Immature natural killer cell (primary cell): ENCODE measurements around the gene TMEFF1. TPM values are rescaled to one million over a fixed set of nuclear protein-coding genes. Genes with fewer than 3 reads are reported as not detected.

Experiments
- DNase-seq, 3 donors: peaks; one replicate each; pipeline ENCODE4 v3.0.0; 2022; ENCODE audit warnings: mixed read lengths in 1 of 3
- H3K27ac Mint-ChIP-seq, 6 donors: one replicate each; pipeline ENCODE4 v1.8.0; 2020; ENCODE audit warnings: mixed read lengths in 6 of 6, mild to moderate bottlenecking in 5 of 6, inconsistent platforms in 4 of 6, moderate library complexity in 3 of 6
- H3K27me3 Mint-ChIP-seq, 3 donors: one replicate each; pipeline ENCODE4 v1.8.0; 2020 to 2021; ENCODE audit warnings: low read depth in 3 of 3, mild to moderate bottlenecking in 3 of 3, mixed read lengths in 3 of 3, moderate library complexity in 3 of 3, inconsistent platforms in 1 of 3
- H3K36me3 Mint-ChIP-seq, 3 donors: one replicate each; pipeline ENCODE4 v1.8.0; 2020; ENCODE audit warnings: mixed read lengths in 3 of 3, inconsistent platforms in 2 of 3, mild to moderate bottlenecking in 2 of 3
- H3K4me1 Mint-ChIP-seq, 2 donors: one replicate each; pipeline ENCODE4 v1.8.0; 2020; ENCODE audit warnings: inconsistent platforms in 2 of 2, mild to moderate bottlenecking in 2 of 2, mixed read lengths in 2 of 2, moderate library complexity in 1 of 2
- H3K4me3 Mint-ChIP-seq, 5 donors: one replicate each; pipeline ENCODE4 v1.8.0; 2020; ENCODE audit warnings: mild to moderate bottlenecking in 5 of 5, mixed read lengths in 5 of 5, inconsistent platforms in 3 of 5, moderate library complexity in 3 of 5
- H3K9me3 Mint-ChIP-seq, 6 donors: one replicate each; pipeline ENCODE4 v1.8.0; 2020; ENCODE audit warnings: mild to moderate bottlenecking in 6 of 6, mixed read lengths in 6 of 6, inconsistent platforms in 4 of 6, moderate library complexity in 3 of 6
- polyA plus RNA-seq, 3 donors: library from polyadenylated mRNA; unstranded; fragments of 300-500 nt; fragmentation: Illumina TruSeq; gene quantifications; one replicate each; pipeline ENCODE4 v1.2.3, GENCODE V29; 2021

The TMEFF1 gene
- polyA plus RNA-seq, 3 donors from 2014 or later = not detected

DNA sequence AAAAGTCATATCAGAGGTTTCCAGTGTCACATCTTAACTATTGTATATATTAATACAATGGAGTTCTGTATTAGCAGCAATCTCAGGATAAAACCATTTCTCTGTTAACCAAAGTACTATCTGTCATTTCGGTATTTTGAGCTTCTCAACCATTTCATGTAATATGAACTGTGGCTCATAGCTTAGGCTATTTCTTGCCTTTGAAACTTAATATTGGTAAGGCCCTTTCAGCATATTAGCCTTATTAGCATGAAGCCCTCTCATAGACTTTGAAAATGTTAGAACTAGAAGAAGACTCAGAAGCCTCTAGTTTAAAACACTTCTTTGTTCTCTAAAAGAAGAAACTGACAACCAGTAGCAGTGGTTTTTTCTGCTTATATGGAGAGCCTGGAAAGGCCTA lies 105.7 kb downstream of the TMEFF1 start:
- Mint-ChIP-seq H3K9me3 (no peaks in the 10 kb centered on the region), H3K4me1 (no peaks in the 10 kb centered on the region), H3K27me3 (peaks cover 0 to 4% (median 0%) of the 10 kb centered on the region in 3 donors), H3K36me3 (peaks cover 0 to 3% (median 0%) of the 10 kb centered on the region in 3 donors), H3K4me3 (no peak overlapping the region), H3K27ac (no peak overlapping the region)
- DNase-seq = no peak

- H3K27me3 Mint-ChIP-seq = peaks cover 0 to 4% (median 0%) of the 10 kb centered on the region in 3 donors
- DNase-seq = no peak
- no peak overlapping the region for H3K4me3 Mint-ChIP-seq
- H3K36me3 Mint-ChIP-seq = peaks cover 0 to 3% (median 0%) of the 10 kb centered on the region in 3 donors
- H3K4me1 Mint-ChIP-seq = no peaks in the 10 kb centered on the region
- H3K27ac Mint-ChIP-seq = no peak overlapping the region
- H3K9me3 Mint-ChIP-seq = no peaks in the 10 kb centered on the region
These were observed 106.7 kb downstream of the TMEFF1 start for GRCh38 chr9:100579665-100580064.

GRCh38 chr9:100580257-100580656 lies 107.3 kb downstream of the TMEFF1 start:
- Mint-ChIP-seq H3K27ac (no peak overlapping the region), H3K36me3 (peaks cover 0 to 3% (median 0%) of the 10 kb centered on the region in 3 donors), H3K27me3 (peaks cover 0 to 4% (median 0%) of the 10 kb centered on the region in 3 donors), H3K4me1 (no peaks in the 10 kb centered on the region), H3K4me3 (no peak overlapping the region), H3K9me3 (no peaks in the 10 kb centered on the region)
- DNase-seq = no peak

DNA sequence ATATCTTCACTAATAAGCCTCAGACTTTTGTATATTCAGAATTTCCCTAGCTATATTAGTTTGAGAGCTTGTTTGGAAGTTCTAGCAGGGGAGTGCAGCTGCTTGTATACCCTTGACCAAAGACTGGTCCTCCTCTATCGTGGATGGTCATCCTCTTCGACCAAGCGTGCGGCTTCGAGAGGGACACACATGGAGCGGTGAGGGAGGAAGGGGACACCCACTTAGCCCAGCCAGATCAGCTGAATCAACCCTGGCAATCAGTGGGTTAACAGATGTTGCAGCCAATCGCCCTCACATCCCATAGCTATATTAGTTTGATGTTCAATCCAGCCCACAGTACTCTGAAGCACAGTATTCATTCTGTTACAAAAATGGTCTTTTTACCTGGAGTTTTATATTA lies 108.1 kb downstream of the TMEFF1 start:
- DNase-seq = no peak
- H3K4me1 Mint-ChIP-seq = no peaks in the 10 kb centered on the region
- H3K27me3 Mint-ChIP-seq = peaks cover 0 to 4% (median 0%) of the 10 kb centered on the region in 3 donors
- H3K36me3 Mint-ChIP-seq = peaks cover 0 to 3% (median 0%) of the 10 kb centered on the region in 3 donors
- H3K27ac Mint-ChIP-seq = no peak overlapping the region
- H3K4me3 Mint-ChIP-seq = no peak overlapping the region
- H3K9me3 Mint-ChIP-seq = no peaks in the 10 kb centered on the region

GRCh38 chr9:100581661-100582060 lies 108.7 kb downstream of the TMEFF1 start:
- no peak for DNase-seq
- Mint-ChIP-seq H3K4me3 (no peak overlapping the region), H3K27me3 (peaks cover 0 to 4% (median 0%) of the 10 kb centered on the region in 3 donors), H3K36me3 (peaks cover 0 to 3% (median 0%) of the 10 kb centered on the region in 3 donors), H3K27ac (no peak overlapping the region), H3K9me3 (no peaks in the 10 kb centered on the region), H3K4me1 (no peaks in the 10 kb centered on the region)

- no peaks in the 10 kb centered on the region for H3K4me1 Mint-ChIP-seq
- peaks cover 0 to 4% (median 0%) of the 10 kb centered on the region in 3 donors for H3K27me3 Mint-ChIP-seq
- H3K4me3 Mint-ChIP-seq = no peak overlapping the region
- no peak overlapping the region for H3K27ac Mint-ChIP-seq
- DNase-seq = no peak
- peaks cover 0 to 3% (median 0%) of the 10 kb centered on the region in 3 donors for H3K36me3 Mint-ChIP-seq
- no peaks in the 10 kb centered on the region for H3K9me3 Mint-ChIP-seq
These were observed 110.3 kb downstream of the TMEFF1 start for GRCh38 chr9:100583014-100583802.

DNA sequence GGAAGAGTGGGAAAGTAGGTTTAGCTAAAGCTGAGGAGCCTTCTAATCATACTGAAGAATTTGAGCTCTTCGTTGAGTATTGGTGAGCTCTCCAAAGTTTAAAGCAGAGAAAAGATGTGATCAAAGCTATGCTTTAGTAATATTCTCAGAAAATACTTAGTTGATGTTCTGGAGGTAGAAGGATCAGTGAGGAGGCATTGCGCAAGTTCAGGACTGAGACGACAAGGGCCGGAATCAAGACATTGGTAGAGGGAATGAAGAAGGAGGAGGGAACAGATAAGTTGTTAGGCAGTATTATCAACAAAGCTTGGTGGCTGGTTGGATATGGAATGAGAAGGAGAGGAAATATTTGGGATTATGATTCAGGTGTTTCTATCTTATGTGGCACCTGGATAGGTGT lies 112.0 kb downstream of the TMEFF1 start:
- Mint-ChIP-seq H3K27me3 (peaks cover 0 to 4% (median under 1%) of the 10 kb centered on the region in 3 donors), H3K4me3 (no peak overlapping the region), H3K36me3 (peaks cover 0 to 3% (median 0%) of the 10 kb centered on the region in 3 donors), H3K4me1 (no peaks in the 10 kb centered on the region), H3K9me3 (no peaks in the 10 kb centered on the region), H3K27ac (no peak overlapping the region)
- DNase-seq = no peak

DNA sequence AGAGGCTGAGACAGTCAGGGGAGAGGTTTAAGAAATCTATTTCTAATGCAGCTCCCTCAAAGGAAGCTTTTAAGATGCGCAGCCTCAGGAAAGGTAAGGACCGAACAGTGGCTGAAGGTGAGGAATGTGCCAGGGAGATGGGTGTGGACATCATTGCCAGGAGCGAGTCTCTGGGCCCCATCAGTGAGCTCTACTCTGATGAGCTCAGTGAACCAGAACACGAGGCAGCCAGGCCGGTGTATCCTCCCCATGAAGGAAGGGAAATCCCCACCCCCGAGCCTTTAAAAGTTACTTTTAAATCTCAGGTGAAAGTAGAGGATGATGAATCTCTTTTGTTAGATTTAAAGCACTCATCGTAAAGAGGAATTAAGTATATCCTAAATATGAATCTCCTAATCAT lies 113.1 kb downstream of the TMEFF1 start:
- no peaks in the 10 kb centered on the region for H3K4me1 Mint-ChIP-seq
- DNase-seq = no peak
- H3K4me3 Mint-ChIP-seq = no peak overlapping the region
- peaks cover 0 to 4% (median 3%) of the 10 kb centered on the region in 3 donors for H3K27me3 Mint-ChIP-seq
- H3K9me3 Mint-ChIP-seq = no peaks in the 10 kb centered on the region
- peaks cover 0 to 3% (median 0%) of the 10 kb centered on the region in 3 donors for H3K36me3 Mint-ChIP-seq
- no peak overlapping the region for H3K27ac Mint-ChIP-seq

GRCh38 chr9:100587375-100587774 lies 114.4 kb downstream of the TMEFF1 start:
- no peaks in the 10 kb centered on the region for H3K9me3 Mint-ChIP-seq
- no peak for DNase-seq
- H3K4me3 Mint-ChIP-seq = no peak overlapping the region
- peaks cover 0 to 2% (median 0%) of the 10 kb centered on the region in 3 donors for H3K36me3 Mint-ChIP-seq
- H3K27ac Mint-ChIP-seq = no peak overlapping the region
- H3K27me3 Mint-ChIP-seq = peaks cover 0 to 3% (median under 1%) of the 10 kb centered on the region in 3 donors
- H3K4me1 Mint-ChIP-seq = no peaks in the 10 kb centered on the region

DNA sequence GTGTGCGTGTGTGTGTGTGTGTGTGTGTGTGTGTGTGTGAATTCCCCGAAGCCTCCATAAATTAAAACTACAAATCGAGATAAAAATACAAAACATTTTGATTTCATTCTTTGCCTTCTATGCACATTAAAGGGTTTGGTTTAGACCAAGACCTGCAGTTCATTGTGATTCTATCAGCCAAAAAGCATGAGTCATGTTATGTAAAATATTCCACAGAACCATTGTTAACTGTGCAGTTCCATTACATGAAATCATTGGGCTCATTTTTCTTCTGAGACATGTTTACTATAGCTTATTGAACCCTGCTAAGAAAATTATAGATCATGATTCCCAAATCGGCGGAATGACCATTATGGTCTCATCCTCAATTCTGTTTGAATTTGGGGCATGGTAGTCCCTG lies 116.6 kb downstream of the TMEFF1 start:
- Mint-ChIP-seq H3K27me3 (peaks cover 0 to 3% (median 0%) of the 10 kb centered on the region in 3 donors), H3K27ac (no peak overlapping the region), H3K9me3 (no peaks in the 10 kb centered on the region), H3K36me3 (no peaks in the 10 kb centered on the region), H3K4me3 (no peak overlapping the region), H3K4me1 (no peaks in the 10 kb centered on the region)
- no peak for DNase-seq

DNA sequence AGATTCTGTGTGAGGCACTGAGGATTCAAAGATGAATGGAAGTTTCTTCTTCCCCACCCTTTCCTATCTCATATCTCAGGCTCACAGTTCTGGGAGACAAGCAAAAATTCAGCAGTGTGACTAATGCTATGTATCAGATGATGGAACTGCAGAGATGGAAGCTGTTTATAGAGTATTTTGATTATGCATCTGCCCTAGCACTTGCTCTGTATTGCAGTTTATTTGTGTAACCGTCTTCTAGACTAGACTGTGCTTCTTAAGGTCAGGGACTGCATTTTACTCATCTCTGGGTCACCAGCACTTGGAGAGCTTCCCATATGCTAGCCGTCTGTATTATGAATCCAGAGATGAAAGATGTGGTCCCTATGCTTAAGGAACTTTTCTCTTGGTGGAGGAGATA lies 117.5 kb downstream of the TMEFF1 start:
- peaks cover 0 to 3% (median 0%) of the 10 kb centered on the region in 3 donors for H3K27me3 Mint-ChIP-seq
- no peaks in the 10 kb centered on the region for H3K36me3 Mint-ChIP-seq
- no peak for DNase-seq
- H3K9me3 Mint-ChIP-seq = no peaks in the 10 kb centered on the region
- H3K27ac Mint-ChIP-seq = no peak overlapping the region
- no peak overlapping the region for H3K4me3 Mint-ChIP-seq
- no peaks in the 10 kb centered on the region for H3K4me1 Mint-ChIP-seq

DNA sequence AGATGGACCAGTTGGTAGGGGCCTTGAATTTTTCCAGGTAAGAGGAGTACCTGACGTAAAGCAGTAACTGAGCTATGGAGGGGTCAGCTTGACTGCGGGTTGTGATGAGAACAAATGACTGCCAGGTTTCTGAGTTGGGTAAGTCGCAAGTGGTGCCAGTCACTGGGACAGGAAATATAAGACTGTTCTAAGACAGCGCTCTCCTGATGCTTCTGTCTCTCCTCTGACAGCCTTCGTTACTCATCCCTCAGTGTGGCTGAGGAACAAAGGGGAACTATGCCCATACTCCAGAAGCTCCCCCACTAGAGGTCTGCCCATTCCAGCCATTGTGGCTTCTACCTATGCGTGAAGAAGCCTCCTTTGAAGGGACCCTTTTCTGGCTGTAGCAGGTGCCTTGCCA lies 118.2 kb downstream of the TMEFF1 start:
- Mint-ChIP-seq H3K9me3 (no peaks in the 10 kb centered on the region), H3K4me3 (no peak overlapping the region), H3K27ac (no peak overlapping the region), H3K36me3 (no peaks in the 10 kb centered on the region), H3K4me1 (no peaks in the 10 kb centered on the region), H3K27me3 (peaks cover 0 to 3% (median 0%) of the 10 kb centered on the region in 3 donors)
- DNase-seq = no peak

GRCh38 chr9:100591639-100592412 lies 118.9 kb downstream of the TMEFF1 start:
- Mint-ChIP-seq H3K9me3 (no peaks in the 10 kb centered on the region), H3K4me1 (no peaks in the 10 kb centered on the region), H3K36me3 (no peaks in the 10 kb centered on the region), H3K27ac (no peak overlapping the region), H3K27me3 (peaks cover 0 to 3% (median 0%) of the 10 kb centered on the region in 3 donors), H3K4me3 (no peak overlapping the region)
- no peak for DNase-seq
